ENCODE results near the gene KLHL8.
"Not testable (repeated sequence)": the region's sequence is repeated elsewhere in the genome, so short reads cannot be mapped to it uniquely, and the experiment has no call there.

The KLHL8 gene

DNA sequence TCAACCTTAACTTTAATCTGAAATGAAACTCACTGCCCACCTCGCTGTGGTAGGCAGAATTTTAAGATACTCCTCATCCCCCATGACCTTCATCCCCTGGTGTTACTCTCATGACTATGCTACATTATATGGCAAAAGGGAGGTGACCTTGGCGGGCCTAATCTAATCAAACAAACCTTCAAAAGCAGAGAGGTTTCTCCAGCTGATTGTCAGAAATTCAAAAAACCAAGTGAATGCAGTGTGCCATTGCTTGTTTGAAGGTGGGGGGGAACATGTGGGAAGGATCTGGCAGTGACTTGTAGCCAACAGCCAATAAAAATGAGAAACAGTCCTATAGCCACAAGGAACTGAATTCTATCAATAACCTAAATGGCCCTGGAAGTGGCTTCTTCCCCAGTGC is 48.5 kb downstream of the KLHL8 start:
- no peak for DNase-seq

DNA sequence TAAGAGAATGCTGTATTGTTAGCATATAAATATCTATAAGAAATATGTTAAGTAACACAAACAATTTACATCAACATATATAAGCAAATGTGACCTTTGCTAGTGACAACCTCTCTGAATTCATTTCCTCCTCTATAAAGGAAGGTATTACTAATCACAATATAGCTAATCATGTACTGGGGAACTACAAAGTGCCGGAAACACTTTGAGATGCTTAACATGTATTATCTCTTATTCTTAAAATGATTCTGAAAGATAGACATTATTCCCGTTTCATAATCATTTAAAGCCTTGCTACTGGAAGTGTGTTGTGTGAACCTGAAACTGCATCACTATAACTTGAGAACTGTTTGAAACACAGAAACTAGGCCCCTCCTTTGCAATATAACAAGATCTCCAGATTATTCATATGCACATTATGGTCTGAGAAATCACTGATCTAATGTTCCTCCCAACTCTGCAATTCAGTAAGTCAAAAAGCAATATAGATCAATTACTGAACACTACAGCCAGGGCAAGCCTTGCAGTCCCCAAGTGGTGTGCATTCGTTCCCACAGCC is 54.0 kb downstream of the KLHL8 start:
- DNase-seq = no peak

DNA sequence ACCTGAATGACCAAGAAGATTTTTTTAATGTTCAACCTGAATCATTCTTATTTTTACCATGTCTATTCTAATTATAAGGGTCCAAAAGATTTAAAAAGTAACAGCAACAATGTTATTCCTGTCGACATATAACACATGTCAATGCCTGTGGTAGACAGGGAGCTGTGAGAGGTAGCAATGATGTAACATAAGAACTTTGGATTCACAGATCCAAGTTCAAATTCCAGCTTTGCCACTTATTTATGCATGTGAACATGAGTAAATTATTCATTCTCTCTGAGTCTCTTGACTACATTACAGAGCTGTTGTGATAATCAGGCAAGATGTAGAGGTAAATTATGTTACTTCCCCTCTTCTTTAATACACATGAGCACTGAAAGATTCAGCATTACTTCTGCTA is 54.5 kb downstream of the KLHL8 start:
- DNase-seq = no peak

DNA sequence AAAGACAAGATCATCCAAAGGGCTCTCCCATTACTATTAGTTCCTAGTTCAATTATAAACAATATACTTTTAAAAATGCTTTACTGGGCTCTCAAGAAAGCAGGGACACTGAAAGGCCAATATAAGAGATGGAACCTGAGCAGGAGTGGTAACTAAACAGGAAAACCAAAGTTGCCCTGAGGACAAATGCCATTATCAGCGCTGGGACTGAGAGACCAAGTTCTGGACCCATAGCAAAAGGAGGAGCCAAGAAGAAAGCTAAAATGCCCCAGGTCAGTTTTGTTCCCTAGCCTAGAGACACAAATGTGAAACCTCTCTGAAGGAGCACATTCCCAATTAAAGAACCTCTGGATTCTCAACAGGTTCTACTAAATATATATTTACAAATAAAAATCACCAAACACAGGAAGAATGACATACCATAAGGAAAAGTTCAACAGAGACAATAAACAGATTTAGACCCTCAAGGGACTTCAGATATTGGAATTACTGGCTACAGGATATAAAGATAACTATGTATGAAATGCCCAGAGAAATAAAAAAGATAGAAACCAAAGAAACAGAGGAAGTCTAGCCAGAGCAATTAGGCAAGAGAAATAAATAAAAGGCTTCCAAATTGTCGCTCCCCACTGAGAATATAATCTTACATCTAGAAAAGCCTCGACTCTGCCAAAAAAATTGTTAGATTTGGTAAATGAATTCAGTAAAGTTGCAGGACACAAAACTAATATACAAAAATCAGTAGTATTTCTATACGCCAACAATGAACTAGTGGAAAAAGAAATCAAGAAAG is 67.1 kb downstream of the KLHL8 start:
- DNase-seq = no peak

DNA sequence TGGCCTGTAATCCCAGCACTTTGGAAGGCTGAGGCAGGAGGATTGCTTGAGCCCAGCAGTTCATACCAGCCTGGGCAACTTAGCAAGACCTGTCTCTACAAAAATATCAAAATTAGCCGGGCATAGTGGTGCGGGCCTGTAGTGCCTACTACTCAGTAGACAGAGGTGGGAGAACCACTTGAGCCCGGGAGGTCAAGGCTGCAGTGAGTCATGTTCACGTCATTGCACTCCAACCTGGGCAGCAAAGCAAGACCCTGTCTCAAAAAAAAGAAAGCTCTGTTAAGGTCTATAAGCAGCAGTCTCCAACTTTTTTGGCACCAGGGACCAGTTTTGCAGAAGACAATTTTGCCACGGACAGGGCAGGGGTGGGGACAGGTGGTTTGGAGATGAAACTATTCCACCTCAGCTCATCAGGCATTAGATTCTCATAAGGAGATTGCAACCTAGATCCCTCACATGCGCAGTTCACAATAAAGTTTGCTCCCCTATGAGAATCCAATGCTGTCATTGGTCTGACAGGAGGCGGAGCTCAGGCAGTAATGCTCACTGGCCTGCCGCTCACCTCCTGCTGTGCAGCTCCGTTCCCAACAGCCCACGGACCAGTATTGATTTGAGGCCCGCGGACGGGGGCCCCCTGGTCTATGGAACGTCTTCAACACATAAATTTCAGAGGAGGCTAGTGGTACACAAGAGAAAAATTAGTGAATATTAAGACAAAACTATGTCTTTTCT is 67.9 kb downstream of the KLHL8 start:
- DNase-seq = no peak

DNA sequence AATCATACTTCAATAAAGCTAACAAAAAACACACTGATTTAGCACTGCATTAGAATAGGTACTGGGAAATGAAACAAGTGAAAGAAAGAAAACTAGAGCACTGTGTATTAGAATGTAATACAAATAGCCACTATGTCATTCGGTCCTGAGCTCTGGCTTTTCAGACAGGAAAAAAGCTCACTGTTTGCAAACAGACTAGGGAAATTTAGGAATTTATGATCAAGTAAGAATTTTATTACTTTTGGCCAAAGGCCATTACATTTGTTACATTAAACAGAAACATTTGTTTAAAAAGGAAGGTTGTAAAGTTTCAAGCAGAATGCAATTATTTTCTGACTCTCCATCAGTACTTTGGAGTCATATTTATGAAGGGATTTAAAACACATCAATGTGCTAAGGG is 68.7 kb downstream of the KLHL8 start:
- no peak for DNase-seq

DNA sequence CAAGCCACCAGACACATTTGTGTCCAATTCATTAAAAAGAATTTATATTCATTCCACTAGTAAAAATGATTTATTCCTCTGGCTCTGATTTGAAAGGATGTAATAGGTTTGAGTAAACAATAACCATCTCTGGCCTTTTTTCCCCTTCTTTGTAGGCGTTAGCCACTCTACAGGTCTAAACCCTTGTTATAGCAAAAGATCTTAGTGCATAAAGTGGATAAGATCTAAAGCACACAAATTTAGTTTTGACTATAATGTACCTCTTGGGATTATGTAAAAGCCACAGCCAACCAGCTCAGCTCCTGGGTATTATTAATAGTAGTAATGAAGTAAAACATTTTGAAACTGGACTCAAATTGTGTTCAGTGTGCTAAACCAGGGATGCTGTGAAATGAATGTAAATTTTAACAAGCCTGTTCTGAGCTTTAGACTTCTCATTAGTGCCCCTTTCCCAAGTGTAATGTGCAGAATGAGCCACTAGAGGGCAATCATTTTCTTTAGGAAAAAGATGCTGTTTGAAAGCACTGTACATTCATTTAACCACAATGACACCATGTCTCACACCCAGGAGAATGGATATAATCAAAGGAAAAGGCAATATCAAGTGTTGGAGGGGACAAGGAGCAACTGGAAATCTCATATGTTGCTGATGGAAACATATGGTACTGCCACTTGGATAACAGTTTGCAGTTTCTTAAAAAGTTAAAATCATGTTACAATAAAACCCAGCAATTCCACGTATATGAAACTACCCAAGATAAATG is 69.7 kb downstream of the KLHL8 start:
- peak; percentile 30 to 53 for DNase-seq

DNA sequence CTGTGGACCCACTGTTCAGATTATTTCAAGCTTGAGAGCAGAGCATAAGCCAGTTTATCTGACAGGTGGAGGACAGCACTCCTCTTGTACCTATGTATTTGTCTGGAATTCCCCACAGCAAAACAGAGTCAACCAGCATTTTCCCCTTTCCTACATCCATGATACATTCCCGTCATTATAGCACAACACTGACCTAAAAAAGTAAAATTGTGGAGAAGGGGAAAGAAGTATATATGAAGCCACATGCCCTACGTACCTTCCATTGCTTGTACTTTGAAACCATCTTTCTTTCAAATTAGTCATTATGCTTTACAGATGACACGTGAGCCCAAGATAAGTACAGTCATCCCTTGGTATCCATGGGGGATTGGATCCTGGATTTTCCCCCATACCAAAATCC is 73.3 kb downstream of the KLHL8 start:
- no peak for DNase-seq

DNA sequence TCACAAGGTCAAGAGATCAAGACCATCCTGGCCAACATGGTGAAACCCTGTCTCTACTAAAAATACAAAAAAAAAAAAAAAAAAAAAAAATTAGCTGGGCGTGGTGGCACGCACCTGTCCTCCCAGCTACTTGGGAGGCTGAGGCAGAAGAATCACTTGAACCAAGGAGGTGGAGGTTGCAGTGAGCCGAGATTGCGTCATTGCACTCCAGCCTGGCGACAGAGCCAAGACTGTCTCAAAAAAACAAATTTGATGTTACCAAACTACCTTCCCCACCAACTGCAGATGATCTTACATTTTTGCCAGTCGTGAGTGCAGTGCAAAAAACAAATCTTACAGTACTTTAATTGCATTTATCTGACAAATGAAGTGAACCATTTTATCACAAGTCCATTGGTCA is 74.5 kb downstream of the KLHL8 start:
- not testable (repeated sequence) for DNase-seq

DNA sequence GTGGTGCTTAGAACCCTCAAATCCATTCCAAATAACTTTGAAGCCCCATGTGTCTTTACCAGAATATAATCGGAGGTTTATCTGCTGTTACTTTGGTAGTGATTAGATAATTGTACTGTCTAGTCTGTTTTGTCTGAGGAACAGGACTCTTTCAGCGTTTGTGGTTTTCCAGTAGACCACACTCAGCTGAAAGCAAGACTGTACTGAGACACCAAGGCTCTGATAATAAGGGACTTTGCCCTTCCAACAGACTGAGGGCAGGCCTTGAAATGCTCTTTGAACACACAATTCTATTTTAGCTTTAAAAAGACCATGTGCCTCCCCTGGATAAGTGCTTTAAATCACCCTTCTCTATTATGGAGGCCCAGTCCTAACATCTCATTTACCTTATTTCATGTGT is 76.1 kb downstream of the KLHL8 start:
- no peak for DNase-seq

DNA sequence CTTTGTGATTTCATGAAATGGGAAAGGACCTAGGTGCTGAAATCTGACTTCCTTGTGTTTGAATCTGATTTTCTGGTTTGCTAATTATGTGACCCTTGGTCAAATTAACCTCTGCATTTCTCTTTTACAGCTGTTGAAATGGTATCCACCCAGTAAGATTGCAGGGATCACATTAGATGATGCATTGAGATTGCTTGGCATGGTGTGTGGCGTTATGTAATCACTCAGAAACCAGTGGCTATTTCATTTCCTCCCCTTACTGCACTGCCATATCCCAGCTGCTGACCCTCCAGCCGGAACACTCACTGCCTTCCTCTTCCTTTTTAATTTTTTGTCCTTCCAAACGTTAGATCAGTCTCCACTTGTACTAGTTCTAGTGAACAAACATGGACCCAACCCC is 79.0 kb downstream of the KLHL8 start:
- no peak for DNase-seq

DNA sequence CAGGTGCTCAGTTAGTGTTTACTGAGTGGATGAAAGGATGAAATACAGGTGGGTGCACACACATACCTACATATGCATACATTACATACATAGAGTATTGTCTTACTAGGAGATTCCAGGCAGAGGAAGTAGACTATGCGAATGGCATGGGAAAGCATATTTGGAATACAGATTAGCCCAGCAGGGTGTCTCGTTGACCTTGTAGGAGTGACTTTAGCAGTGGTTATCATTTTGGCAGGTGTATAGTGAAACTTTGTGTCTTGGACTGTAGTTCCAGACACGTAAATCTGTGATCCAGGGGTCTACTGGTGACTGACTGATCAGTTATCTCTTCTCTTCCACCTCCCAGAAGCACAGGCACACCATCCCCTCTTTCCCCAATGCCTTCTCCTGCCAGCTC is 86.3 kb downstream of the KLHL8 start:
- no peak for DNase-seq

DNA sequence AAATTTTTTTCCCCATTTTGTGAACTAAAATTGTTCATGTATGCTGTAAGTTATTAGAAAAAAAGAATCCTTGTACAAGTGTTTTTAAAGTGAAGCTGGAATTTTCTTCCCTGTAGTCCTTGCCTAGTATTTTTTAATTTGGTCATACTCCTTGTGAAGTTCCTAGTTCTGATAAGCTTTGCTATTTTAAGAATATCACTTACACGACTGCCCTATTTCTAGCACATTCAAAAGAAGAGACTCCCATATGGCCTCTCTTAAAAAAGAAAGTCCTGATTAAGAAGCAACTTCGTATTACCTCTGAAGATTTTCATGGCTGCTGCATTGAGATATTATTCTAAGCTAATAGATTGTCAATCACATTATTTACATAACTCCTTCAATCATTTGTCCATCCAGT is 87.2 kb downstream of the KLHL8 start:
- no peak for DNase-seq

DNA sequence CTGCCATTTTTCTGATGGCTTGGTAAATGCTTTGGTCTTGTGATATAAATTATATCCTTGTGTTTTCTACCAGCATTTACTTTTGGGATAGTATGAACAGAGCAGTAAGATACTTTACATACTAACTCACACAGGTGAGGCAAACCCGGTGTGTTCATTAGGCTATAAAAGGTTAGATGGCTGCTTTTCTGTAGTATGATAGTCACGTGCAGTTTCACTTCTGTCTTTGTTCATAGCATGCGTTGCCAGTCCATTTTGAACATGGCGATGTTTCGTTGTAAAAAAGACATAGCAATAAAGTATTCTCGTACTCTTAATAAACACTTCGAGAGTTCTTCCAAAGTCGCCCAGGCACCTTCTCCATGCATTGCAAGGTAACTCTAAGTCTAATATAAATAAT is 88.4 kb downstream of the KLHL8 start:
- DNase-seq = no peak

DNA sequence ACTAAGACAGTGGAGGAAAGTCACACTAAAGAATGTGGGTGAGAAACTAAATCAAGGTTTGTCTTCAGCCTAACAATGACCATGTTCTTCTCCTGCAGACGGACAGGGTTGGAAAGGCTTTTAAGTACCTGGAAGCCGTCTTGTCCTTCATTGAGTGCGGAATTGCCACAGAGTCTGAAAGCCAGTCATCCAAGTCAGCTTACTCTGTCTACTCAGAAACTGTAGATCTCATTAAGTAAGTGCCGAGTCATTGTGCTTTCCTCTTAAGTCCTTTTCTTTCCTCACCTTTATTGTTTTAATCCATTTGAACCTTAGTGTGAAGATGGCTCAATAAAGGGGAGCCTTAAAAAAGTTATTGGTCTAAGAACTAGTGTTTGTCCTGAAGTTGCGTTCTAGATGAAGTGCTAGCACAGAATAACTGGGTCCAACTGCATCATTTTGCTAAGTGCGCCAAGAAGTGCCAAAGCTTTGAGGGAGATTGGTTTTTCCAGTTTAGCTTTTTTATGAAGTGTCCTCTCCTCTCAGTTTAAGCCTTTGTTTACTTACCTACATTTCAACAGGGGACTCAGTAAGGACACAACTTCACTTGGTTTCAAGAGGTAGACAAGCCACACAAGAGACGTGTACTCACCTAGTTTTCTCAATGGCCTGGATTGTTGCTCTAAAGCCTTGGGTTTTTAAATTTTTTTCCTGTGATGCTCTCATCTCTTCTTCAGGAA is 89.3 kb downstream of the KLHL8 start:
- DNase-seq = no peak

DNA sequence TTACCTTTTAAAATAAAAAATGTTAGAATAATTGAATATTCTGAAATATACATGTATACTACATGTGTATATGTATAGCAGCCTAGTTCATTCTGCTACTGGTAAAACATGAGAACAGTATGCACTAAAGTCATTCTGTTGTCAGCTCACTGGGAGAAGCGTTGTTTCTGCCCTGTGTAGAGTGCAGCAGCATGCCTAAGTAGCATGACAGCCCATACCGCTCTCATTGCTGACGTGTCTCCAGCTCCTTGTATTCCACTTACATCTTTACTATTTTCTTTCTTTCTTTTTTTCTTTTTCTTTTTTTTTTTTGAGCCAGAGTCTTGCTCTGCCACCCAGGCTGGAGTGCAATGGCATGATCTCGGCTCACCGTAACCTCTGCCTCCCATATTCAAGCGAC is 90.7 kb downstream of the KLHL8 start:
- no peak for DNase-seq

DNA sequence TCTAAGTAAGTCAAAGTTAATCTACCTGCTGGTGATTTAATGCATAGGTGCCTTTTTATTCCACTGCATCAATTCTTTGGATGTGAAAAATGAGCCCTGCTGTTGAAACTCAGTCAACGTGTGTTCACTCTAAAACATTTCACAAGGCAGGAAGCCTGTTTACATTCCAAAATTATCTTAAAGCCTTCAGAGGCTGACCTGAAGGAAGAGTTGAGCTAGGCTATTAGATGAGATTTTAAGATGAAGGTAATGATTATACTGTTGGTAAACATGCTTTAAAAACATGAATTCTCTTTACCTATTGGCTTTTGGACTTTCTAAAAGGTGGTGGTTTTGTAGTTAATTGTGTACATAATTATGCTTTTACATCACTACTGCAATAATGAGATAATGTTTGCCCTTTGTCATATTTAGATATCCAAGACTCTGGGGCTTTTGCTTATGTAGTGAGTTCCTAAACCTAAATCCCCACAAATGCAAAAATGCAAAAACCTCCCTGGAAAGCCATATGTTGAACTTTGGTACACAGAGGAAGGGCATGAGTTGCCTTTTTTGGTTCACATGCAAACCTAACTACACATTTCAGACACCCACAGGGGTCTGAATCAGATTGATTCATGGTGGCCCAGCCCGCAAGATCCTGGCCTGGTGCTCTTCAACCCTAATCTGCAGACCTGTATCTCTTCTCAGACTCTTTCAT is 92.3 kb downstream of the KLHL8 start:
- DNase-seq = no peak

DNA sequence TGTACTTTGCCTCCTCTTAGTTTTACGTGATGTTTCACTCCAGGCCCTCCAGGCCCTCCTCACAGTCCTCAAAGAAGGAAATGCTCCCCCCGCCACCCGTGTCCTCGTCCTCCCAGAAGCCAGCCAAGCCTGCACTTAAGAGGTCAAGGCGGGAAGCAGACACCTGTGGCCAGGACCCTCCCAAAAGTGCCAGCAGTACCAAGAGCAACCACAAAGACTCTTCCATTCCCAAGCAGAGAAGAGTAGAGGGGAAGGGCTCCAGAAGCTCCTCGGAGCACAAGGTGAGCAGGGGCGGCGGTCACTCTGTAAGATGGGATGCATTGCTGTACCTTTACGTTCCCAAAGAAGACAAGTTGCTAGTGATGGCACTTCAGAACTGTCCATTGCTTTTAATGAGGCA is 94.4 kb downstream of the KLHL8 start:
- DNase-seq = no peak

DNA sequence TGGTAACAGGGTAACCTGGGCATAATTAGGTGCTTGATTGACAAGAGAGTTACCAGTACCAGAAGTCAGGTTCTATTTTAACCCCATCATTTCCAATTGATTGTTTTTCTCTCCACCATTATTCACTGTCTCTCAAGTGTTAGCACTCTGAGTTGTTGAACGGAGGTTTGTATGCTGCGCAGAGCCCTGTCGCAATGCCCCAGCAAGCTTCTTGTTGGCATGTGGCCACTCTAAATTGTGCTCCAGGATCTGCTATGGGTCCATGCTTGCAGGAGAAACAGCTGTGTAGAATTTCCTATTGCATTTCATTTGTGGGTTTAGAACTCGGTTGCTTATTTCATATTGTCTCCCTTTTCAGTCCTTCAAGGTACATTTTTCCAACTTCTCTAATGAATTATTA is 98.2 kb downstream of the KLHL8 start:
- no peak for DNase-seq

DNA sequence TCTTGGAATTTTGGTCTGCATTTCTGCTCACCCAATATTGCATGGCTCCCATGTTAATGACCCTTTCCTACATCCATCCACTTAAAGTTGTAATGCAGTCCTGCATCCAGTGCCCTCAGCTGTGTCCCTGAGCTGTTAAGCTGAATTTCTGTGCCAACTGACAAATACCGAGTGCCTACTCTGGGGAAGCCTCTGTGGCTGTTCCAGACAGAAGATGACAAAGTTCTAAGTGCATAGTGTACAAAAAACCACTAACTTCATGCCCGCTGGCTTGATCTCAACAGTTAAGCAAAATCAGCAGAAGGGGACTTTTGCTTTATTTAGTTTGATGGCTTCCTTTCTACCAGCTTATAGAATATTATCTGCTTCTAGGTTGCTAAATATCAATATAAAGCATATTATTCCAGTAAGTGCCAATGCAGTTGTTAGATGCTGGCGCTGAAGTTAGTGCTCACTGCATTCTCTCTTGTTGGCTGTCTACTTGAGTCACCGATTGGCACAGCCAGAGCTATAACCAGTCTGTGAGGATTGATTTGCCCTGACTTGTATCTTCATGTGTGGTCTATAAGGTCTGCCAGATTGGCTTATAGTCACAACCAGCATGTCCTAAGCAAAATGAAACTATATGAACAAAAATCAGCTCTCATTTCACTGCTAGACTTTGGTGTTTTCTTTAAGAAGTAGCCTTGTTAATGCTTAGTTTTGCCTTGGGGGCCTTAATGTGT is 98.9 kb downstream of the KLHL8 start:
- no peak for DNase-seq

DNA sequence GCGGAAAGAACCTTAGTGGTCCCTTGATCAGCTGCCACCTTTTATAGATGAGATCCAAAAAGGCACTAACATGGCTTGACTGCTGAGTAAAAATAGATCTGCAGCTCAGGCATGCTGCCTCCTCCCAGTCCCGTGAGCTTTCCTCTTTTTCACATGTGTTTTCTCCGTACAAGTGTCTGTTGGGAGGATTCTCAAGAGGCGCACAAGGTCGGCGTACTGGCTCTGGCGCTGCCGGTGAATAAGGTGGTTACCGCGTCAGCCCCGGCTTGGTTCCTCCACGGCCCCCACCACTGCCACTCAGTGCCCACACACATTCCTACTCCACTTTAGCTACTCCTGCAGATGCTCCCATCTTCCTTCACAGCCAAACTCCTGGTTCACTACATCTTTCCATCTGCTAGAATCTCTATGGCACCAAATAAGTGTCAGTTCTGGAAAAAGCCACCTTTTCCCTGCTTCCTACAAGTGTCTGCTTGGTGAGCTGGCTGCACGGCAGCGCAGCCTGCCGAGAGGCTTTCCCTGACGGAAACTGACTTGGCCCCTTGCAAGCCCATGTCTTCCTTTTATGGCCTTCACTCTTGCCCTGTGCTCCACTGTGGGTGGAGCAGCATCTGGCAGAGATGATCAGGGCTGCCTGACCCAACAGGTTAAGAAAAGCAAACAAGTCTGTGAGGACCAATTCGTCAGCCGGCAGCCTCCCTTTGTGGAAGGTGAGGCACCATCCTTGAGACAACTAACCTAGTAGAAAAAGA is 99.8 kb downstream of the KLHL8 start:
- no peak for DNase-seq
